Peyer's patch (tissue), 4 donors: ENCODE measurements around the gene CCDC69. TPM values are rescaled to one million over a fixed set of nuclear protein-coding genes. Genes with fewer than 3 reads are reported as not detected.

Experiments used
- DNase-seq, 3 donors: peaks; one replicate each; pipeline ENCODE4 v3.0.0-alpha.2; 2017 to 2019
- H3K27ac ChIP-seq, 4 donors: fragments of 200-600 bp; sonication (generic); one replicate each; pipeline ENCODE4 v1.5.1; 2016 to 2019
- H3K27me3 ChIP-seq, 2 donors: fragments of 200-600 bp; sonication (generic); one replicate each; pipeline ENCODE4 v1.5.1; 2019
- H3K36me3 ChIP-seq, 3 donors: fragments of 200-600 bp; sonication (generic); one replicate each; pipeline ENCODE4 v1.5.1; 2016 to 2019
- H3K4me1 ChIP-seq, 4 donors: fragments of 200-600 bp; sonication (generic); one replicate each; pipeline ENCODE4 v1.5.1; 2016 to 2019
- H3K4me3 ChIP-seq, 4 donors: fragments of 200-600 bp; sonication (generic); 1 replicate in 3 of 4; 2 replicates in 1 of 4; pipeline ENCODE4 v1.5.1; 2016 to 2019; ENCODE audit warnings: mild to moderate bottlenecking in 1 of 4
- H3K9me3 ChIP-seq, 4 donors: fragments of 200-600 bp; sonication (generic); one replicate each; pipeline ENCODE4 v1.5.1; 2016 to 2019; ENCODE audit warnings: mild to moderate bottlenecking in 1 of 4
- CTCF ChIP-seq, 6 experiments: fragments of 450-650 bp in 4 of 6; fragments of 200-600 bp in 2 of 6; sonication (generic) in 1 of 6; IDR thresholded peaks; one replicate each; pipeline ENCODE4 v1.5.1; 2017 to 2019; ENCODE audit warnings: antibody characterized with exemption in 6 of 6, mild to moderate bottlenecking in 3 of 6, moderate library complexity in 1 of 6
- POLR2A ChIP-seq, 2 donors: fragments of 450-650 bp; IDR thresholded peaks; one replicate each; pipeline ENCODE4 v1.5.1; 2017; ENCODE audit warnings: antibody characterized with exemption in 2 of 2, mild to moderate bottlenecking in 2 of 2, moderate library complexity in 2 of 2
- total RNA-seq, 4 donors: library from RNA; depleted of rRNA; stranded (reverse); fragments of >200 nt; gene quantifications; one replicate each; pipeline ENCODE4 v1.1.0, GENCODE V29; 2016

CCDC69 gene
- total RNA-seq, 4 donors from 2014 or later, result 15.8 to 86.6 (median 33.3) TPM

- Histone ChIP-seq H3K27ac (no peak overlapping the region), H3K36me3 (no peaks in the 10 kb centered on the region), H3K27me3 (no peaks in the 10 kb centered on the region), H3K9me3 (no peaks in the 10 kb centered on the region), H3K4me1 (peaks cover 0 to 20% (median 11%) of the 10 kb centered on the region in 4 donors), H3K4me3 (no peak overlapping the region)
- DNase-seq, result no peak
- TF ChIP-seq CTCF (IDR thresholded peaks at IDR 0.05) (no peak), POLR2A (IDR thresholded peaks at IDR 0.05) (no peak)
Observed at GRCh38 chr5:151231359-151231758, 7.5 kb upstream of the CCDC69 start.

GRCh38 chr5:151230048-151230680 lies 6.3 kb upstream of the CCDC69 start:
- TF ChIP-seq POLR2A (IDR thresholded peaks at IDR 0.05) (no peak), CTCF (IDR thresholded peaks at IDR 0.05) (no peak)
- no peak for DNase-seq
- Histone ChIP-seq H3K4me1 (peaks cover 0 to 19% (median 8%) of the 10 kb centered on the region in 4 donors), H3K27me3 (no peaks in the 10 kb centered on the region), H3K27ac (no peak overlapping the region), H3K4me3 (no peak overlapping the region), H3K9me3 (no peaks in the 10 kb centered on the region), H3K36me3 (no peaks in the 10 kb centered on the region)

GRCh38 chr5:151228986-151229385 lies 5.1 kb upstream of the CCDC69 start:
- Histone ChIP-seq H3K27me3 (no peaks in the 10 kb centered on the region), H3K27ac (no peak overlapping the region), H3K9me3 (no peaks in the 10 kb centered on the region), H3K36me3 (no peaks in the 10 kb centered on the region), H3K4me1 (peaks cover 0 to 16% (median 5%) of the 10 kb centered on the region in 4 donors), H3K4me3 (no peak overlapping the region)
- TF ChIP-seq CTCF (IDR thresholded peaks at IDR 0.05) (no peak), POLR2A (IDR thresholded peaks at IDR 0.05) (no peak)
- no peak for DNase-seq

- H3K9me3 ChIP-seq, result no peaks in the 10 kb centered on the region
- DNase-seq, result no peak
- H3K4me3 ChIP-seq, result no peak overlapping the region
- H3K4me1 ChIP-seq, result peaks cover 0 to 8% (median 4%) of the 10 kb centered on the region in 4 donors
- no peaks in the 10 kb centered on the region for H3K36me3 ChIP-seq
- TF ChIP-seq POLR2A (IDR thresholded peaks at IDR 0.05) (no peak), CTCF (IDR thresholded peaks at IDR 0.05) (no peak)
- H3K27me3 ChIP-seq, result no peaks in the 10 kb centered on the region
- no peak overlapping the region for H3K27ac ChIP-seq
Observed at GRCh38 chr5:151227918-151228447, 4.1 kb upstream of the CCDC69 start.

GRCh38 chr5:151225475-151225874 lies 1.6 kb upstream of the CCDC69 start:
- no peak for DNase-seq
- no peak for TF ChIP-seq CTCF (IDR thresholded peaks at IDR 0.05)
- no peak for TF ChIP-seq POLR2A (IDR thresholded peaks at IDR 0.05)
- Histone ChIP-seq H3K36me3 (no peaks in the 10 kb centered on the region), H3K4me1 (peaks cover 0 to 30% (median 17%) of the 10 kb centered on the region in 4 donors), H3K4me3 (no peak overlapping the region), H3K9me3 (no peaks in the 10 kb centered on the region), H3K27ac (peak overlapping the region in 1 of 4 donors; percentile 0), H3K27me3 (no peaks in the 10 kb centered on the region)
